ENCODE data around the gene MBNL2.

The MBNL2 gene

GRCh38 chr13:97387485-97387839 lies 165.3 kb downstream of the MBNL2 start:
- DNase-seq: no peak

DNA sequence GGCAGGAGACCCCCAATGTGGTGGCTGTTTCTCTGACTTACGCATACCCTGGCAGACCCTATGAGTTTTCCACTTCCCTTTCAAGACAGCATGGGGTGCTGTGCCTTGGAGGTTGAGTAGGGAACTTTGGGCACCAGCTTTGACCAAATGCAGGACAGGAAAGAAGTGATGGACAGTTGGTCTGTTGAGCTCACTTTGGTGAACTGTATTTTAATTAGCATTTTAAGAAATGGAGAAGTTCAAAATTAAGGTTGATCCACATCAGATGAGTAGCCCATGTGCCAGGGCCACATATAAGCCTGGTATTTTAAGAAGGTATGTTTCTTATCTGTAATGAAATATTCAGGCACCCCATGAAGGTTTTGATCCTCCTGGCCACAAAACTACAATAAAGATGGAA lies 165.8 kb downstream of the MBNL2 start:
- no peak for DNase-seq

GRCh38 chr13:97388373-97388772 lies 166.2 kb downstream of the MBNL2 start:
- no peak for DNase-seq

DNA sequence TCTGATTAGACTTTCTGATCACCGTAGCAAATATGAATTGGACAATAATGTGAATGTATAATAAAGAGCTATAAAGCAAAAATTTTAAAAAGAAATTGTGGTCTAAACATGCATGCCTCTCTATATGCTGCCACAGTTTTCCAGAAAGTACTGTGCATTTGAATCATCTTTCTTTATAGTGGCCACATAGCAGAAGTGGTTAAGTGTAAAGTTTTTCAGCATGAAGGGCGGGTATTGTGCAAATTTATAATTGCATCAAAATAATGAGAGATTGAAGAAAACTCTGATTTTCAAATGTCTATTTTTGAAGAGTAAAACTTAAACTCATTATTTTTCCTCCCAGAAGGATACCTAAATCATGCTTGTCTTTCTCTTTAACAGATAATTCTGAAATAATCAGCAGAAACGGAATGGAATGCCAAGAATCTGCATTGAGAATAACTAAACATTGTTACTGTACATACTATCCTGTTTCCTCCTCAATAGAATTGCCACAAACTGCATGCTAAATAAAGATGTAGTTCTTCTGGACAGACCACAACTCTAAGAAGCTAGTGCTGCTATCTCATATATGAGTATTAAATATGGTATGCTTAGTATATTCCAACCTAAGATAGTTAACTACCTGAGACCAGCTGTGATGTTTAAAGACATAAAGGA lies 168.9 kb downstream of the MBNL2 start:
- no peak for DNase-seq

DNA sequence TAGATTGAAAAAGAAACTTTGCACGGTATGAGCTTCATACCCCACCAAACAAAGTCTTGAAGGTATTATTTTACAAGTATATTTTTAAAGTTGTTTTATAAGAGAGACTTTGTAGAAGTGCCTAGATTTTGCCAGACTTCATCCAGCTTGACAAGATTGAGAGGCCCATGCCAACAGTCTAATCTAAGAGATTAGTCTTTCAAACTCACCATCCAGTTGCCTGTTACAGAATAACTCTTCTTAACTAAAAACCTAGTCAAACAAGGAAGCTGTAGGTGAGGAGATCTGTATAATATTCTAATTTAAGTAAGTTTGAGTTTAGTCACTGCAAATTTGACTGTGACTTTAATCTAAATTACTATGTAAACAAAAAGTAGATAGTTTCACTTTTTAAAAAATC lies 169.9 kb downstream of the MBNL2 start:
- no peak for DNase-seq

DNA sequence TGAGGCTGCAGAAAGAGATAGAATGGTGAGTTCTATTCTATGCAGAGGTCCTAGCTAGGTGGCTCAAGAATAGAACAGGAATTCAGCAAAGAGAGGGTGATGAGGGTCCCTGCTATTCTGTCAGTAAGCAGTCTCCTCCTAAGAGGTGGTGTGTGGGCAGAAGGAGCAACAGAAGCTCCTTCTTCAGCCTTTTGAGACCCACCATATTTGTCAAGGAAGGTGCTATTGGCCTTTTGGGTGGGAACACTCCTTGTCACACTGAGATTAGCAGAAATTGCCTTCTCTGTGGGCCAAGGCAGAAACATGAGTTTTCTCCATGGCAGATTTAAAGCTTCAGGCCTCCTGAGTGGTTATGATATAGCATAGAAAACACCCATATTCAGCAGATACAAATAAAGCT lies 172.4 kb downstream of the MBNL2 start:
- DNase-seq: no peak

GRCh38 chr13:97395447-97396136 lies 173.5 kb downstream of the MBNL2 start:
- no peak for DNase-seq

DNA sequence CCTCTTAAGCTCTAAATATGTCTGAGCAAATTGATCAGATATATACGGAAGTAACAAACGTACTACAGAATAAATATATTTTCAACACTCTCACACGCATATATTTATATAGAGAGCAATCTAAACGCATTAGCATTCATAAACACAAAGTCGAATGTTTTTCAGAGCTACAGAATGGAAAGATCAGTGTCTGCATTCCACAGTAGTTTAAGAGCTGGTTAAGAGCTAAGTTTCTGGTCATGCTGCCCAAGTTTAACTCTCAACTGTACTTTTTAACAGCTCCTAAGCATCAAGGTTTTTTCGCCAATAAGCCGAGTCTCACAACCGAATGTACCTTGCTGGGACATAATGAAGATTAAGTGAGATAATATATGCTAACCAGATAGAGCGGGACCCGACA lies 175.1 kb downstream of the MBNL2 start:
- DNase-seq: no peak

- no peak for DNase-seq
These were observed 179.3 kb downstream of the MBNL2 start for GRCh38 chr13:97401421-97401820.

DNA sequence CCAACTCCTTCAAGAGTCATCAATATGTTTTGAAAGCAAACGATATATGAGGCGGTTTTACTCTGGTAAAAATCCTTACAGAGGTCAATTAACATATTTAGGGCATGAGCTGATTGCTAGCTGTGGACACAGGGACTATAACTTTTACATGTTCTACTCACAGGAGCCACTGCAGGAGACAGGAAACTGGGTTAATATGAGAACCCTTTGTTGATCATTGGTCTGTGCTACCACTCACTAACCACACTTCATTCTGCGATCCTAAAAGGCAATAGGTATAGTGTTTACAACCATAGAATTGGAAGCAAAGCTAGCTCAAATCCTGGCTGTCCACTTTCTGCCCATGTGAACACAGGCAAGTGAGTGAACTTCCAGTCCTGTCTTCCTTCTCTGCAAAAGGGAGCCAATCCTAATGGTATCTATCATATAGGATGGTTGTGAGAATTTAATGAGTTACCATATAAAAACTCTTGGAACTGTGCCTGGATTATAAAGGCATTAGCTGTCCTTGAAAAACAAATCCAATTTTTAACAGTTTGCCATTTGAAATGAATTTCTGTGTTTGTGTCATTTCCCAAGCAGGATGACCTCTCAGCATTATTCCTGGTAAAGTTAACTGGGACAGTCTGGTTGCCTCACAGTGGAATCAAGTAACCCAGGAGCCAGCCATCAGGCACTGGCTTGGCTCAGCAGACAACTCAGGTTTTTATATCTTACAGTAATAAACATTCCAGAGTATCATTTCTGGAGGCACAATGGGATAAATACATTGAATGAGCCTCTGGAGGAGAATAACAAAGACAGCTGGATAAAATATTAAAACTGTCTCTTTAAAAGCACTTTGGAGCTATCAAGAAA lies 182.0 kb downstream of the MBNL2 start:
- no peak for DNase-seq

GRCh38 chr13:97407540-97407939 lies 185.4 kb downstream of the MBNL2 start:
- no peak for DNase-seq

- no peak for DNase-seq
These were observed 186.8 kb downstream of the MBNL2 start for GRCh38 chr13:97408938-97409337.

DNA sequence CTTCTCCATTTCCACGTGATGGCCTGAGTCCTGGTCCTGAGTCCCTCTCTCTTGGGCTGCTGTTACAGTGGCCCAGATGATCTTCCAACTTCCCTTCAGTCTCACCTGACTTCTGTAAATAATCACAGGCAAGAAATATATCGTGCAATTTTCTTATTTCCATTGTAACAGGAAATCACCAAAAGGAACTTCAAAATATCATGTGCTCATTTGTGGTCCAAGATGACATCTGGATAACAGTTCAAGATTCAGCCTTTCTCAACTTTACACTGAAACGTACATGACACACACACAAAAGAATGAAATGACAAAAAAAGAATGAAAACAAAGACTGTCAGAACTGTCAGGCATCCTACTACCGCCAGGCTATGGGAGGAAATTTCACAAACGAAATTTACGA lies 189.9 kb downstream of the MBNL2 start:
- DNase-seq: no peak

- DNase-seq: no peak
These were observed 191.6 kb downstream of the MBNL2 start for GRCh38 chr13:97413694-97414093.

- DNase-seq: no peak
These were observed 192.3 kb downstream of the MBNL2 start for GRCh38 chr13:97414392-97414791.

DNA sequence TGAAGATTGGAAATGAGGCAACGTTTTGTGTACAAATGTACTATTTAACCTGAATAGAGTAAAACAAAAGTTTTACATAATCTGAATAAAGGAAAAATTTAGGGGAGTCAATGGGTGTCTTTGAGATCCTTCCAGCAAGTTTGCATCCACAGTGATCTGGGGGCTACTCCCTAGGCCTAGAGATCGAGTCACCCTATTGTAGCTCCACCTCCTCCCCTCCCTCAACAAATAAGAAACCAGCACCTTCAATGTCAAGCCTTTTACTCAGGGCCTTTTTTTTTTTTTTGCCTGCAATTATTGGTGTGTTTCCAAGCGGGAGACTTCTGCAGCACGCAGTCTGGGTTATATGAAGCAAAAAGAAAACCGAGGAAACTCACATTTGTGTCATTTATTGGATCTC lies 195.6 kb downstream of the MBNL2 start:
- no peak for DNase-seq

DNA sequence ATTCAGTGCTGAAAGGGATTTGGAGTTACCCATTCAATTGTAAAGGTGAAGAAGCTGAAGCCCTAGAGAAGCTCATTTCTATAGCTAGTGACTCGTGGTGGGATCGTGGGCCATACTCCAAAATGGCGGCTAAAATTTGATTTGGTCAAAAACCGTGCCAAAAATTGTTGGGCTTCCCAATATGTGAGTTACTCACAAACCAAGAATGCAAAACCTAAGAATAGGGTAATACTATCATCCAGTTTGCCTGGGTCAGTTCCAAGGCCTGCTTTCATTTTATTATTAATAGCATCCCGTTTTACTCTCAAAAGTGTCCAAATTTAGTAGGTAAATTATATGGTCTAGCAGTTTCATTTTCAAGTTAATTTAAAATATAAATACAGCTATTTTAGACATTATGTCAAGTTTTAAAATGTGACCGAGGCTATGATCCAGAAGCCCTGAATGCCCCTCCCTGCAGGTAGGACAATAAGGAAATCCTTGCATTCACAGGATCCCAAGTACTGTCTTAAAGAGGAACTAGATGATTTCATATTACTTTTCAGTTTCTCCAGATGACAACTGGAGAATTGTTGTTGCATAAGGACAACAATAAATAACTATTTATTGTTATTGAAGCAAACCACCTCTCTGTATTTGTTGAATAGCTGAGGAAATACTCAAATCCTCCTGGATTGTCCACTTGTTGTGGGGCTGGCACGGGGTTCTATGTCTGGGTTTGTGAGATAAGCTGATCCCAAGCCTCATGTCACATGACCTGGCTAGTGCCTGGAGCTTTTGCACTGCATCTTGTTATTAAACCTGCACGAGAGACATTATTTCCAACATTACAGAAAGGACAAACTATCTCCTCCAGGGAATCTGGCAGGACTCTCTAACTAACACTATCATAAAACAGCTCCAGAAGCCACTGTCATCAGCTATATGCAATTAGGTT lies 200.3 kb downstream of the MBNL2 start:
- no peak for DNase-seq

- no peak for DNase-seq
These were observed 201.3 kb downstream of the MBNL2 start for GRCh38 chr13:97423300-97424045.

- DNase-seq: no peak
These were observed 203.5 kb downstream of the MBNL2 start for GRCh38 chr13:97425590-97425989.

- DNase-seq: no peak
These were observed 204.6 kb downstream of the MBNL2 start for GRCh38 chr13:97426695-97427094.

DNA sequence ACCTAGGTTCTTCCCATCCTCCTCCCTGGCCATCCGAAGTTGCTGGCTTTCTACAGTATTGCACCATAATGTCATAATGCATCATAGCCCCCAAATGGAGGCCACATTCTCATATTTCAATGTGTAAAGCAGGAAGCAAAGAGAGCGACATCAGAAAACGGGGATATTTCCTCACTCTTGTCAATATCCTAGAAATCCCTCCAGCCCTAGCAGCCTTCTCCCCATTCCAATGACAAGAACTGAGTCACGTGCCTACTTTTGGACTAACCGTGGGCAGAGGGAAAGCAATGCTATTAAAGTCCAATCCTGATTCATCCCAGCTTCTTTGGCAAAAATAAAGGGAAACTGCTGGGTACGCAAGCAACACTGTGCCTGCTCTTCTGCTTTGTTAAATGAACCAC lies 207.5 kb downstream of the MBNL2 start:
- no peak for DNase-seq

- no peak for DNase-seq
These were observed 208.2 kb downstream of the MBNL2 start for GRCh38 chr13:97430296-97430695.

Measured in activated CD4-positive, alpha-beta T cell treated with anti-CD3 and anti-CD28 coated beads, Interleukin-2, amount 50 U/mL, for 1 hour (primary cell).